ENCODE data around the gene GPSM1. TPM values are rescaled to one million over a fixed set of nuclear protein-coding genes. Genes with fewer than 3 reads are reported as not detected.

Gene GPSM1
- polyA plus RNA-seq, 1 of the 3 experiments (the other 2 are of a cell fraction): 26.7 TPM

DNA sequence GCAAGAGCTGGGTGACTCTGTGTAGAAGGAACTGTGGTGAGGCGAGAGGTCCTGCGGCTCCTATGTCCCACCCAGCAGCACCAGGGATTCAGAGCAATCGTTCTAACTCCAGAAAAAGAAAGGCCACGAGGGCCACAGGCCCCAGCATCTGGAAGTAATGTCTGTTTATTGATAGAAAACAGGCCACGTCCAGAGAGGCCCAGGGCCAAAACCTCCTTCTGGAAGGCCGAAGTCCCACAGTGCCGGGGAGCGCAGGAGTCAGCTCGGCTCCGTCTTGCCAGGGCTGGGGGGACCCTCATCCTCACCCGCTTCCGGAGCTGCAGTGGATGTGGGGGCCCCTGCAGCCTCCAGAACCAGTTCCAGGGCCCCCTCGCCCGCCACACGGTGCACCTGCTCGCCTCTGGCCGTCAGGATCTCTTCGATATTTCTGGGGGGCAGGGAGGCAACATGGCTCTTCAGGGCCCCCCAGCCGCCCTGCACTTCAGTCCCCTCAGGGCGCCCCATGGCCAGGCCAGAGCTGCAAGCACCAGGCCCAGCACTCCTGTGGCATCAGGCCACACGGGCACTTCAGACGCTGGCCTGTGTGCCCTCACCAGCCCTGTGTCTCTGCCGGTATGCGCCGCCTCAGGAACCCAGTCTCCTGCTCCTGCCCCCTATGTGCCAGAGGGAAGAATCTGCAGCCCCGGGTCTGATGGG is 34.6 kb downstream of the GPSM1 start:
- Histone ChIP-seq H3K36me3 (replicated peaks in 1 of 2; ENCODE audit: control insufficient read depth in 1 of 2, insufficient read depth in 2 of 2, low read length in 1 of 2) (peaks cover 0 to 10% of the 10 kb centered on the region in 2 experiments), H3K27ac (ENCODE audit: low read depth in 2 of 2, low read length in 1 of 2) (peak overlapping the region in 1 of 2 experiments; percentile 96; a peak in 3 of 4 replicates), H3K4me1 (ENCODE audit: control insufficient read depth in 1 of 2, insufficient read depth in 2 of 2, low read depth in 1 of 2, low read length in 1 of 2) (peaks cover 0 to 61% of the 10 kb centered on the region in 2 experiments; a peak in 1 of 4 replicates), H3K9me2 (no peaks in the 10 kb centered on the region), H3K4me3 (ENCODE audit: low read depth in 2 of 2, low read length in 1 of 2) (no peak overlapping the region; a peak in 1 of 4 replicates), H3K9me3 (no peaks in the 10 kb centered on the region), H4K20me1 (ENCODE audit: insufficient read depth) (0 out of 2 replicates have a peak, but pooled peaks cover 3% of the 10 kb centered on the region), H3K9ac (peak overlapping the region; percentile 42; the same call in 1 of the 2 replicates), H3K79me2 (ENCODE audit: insufficient read depth) (no peaks in the 10 kb centered on the region), H3K4me2 (peak overlapping the region; percentile 80), H3K27me3 (ENCODE audit: insufficient read depth) (no peaks in the 10 kb centered on the region), H3F3A (replicated peaks; ENCODE audit: insufficient read depth) (no peaks in the 10 kb centered on the region), H2AFZ (ENCODE audit: low read depth) (no peak overlapping the region)
- CTCF ChIA-PET: interaction anchor here (0.6 to 6.8 kb wide), 14 partner anchors 10 to 374 kb away, joined by 3 to 65 read pairs (median 6); partner anchors contain the start of genes CARD9, GPSM1 and SNAPC4
- POLR2A ChIA-PET: interaction anchor here (0.6 to 3.8 kb wide), 4 partner anchors 11 to 36 kb away, joined by 3 to 36 read pairs (median 6); partner anchors contain the start of gene CARD9
- TF ChIP-seq RCOR1 (IDR thresholded peaks at IDR 0.05; ENCODE audit: low read length): no peak
- TF ChIP-seq ELF1 (IDR thresholded peaks at IDR 0.05): no peak
- TF ChIP-seq MXI1 (IDR thresholded peaks at IDR 0.05; ENCODE audit: low read depth, low read length): no peak
- no peak for TF ChIP-seq RXRA (IDR thresholded peaks at IDR 0.05; ENCODE audit: borderline replicate concordance, low read depth)
- TF ChIP-seq EP300 (IDR thresholded peaks at IDR 0.05; ENCODE audit: borderline replicate concordance in 1 of 2, low read depth in 1 of 2, low read length in 1 of 2): peak in 1 of 2 experiments; percentile 12; a peak in 1 of 4 replicates
- TF ChIP-seq MEF2A (IDR thresholded peaks at IDR 0.05; ENCODE audit: borderline replicate concordance, low read depth): no peak
- TF ChIP-seq CHD2 (IDR thresholded peaks at IDR 0.05; ENCODE audit: low read length, partially characterized antibody): peak; percentile 2
- no peak for DNase-seq
- WGBS (ENCODE audit: low lambda C conversion rate): 60% methylated on average over 8 of the region's 26 CpGs

DNA sequence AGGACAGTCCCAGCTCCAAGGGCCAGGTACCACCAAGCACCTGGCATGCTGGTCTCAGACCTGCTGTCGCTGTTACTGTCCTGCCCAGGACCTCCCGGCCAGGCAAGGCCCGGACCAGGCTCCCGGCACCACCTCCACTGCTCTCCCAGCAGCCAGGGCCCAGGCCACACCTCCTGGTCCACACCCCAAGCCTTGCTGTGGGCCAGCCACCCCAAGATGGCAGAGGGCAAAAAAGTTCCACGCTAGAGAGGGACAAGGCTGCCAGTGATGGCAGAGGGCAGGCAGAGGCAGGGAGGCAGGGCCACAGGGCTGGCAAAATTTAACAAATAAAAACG is 35.1 kb downstream of the GPSM1 start:
- no peak for DNase-seq
- Histone ChIP-seq H3K4me3 (ENCODE audit: low read depth in 2 of 2, low read length in 1 of 2) (peak overlapping the region; percentile 43 to 79), H3K9ac (peak overlapping the region; percentile 42; the same call in 1 of the 2 replicates), H3K27me3 (ENCODE audit: insufficient read depth) (no peaks in the 10 kb centered on the region), H2AFZ (ENCODE audit: low read depth) (no peak overlapping the region), H3K79me2 (ENCODE audit: insufficient read depth) (no peaks in the 10 kb centered on the region), H3K4me1 (ENCODE audit: control insufficient read depth in 1 of 2, insufficient read depth in 2 of 2, low read depth in 1 of 2, low read length in 1 of 2) (peaks cover 0 to 61% of the 10 kb centered on the region in 2 experiments; a peak in 1 of 4 replicates), H3F3A (replicated peaks; ENCODE audit: insufficient read depth) (no peaks in the 10 kb centered on the region), H4K20me1 (ENCODE audit: insufficient read depth) (0 out of 2 replicates have a peak, but pooled peaks cover 3% of the 10 kb centered on the region), H3K9me3 (no peaks in the 10 kb centered on the region), H3K36me3 (replicated peaks in 1 of 2; ENCODE audit: control insufficient read depth in 1 of 2, insufficient read depth in 2 of 2, low read length in 1 of 2) (peaks cover 0 to 9% of the 10 kb centered on the region in 2 experiments), H3K9me2 (no peaks in the 10 kb centered on the region), H3K27ac (ENCODE audit: low read depth in 2 of 2, low read length in 1 of 2) (peak overlapping the region; percentile 25 to 96; a peak in 3 of 4 replicates), H3K4me2 (peak overlapping the region; percentile 80)
- 100% methylated on average over 2 of the region's 6 CpGs for WGBS (ENCODE audit: low lambda C conversion rate)
- CTCF ChIA-PET: interaction anchor here (0.9 to 6.8 kb wide), 17 partner anchors 10 to 375 kb away, joined by 3 to 65 read pairs (median 11); partner anchors contain the start of genes CARD9, ENTR1, GPSM1 and PMPCA
- TF ChIP-seq, protein P1, sequence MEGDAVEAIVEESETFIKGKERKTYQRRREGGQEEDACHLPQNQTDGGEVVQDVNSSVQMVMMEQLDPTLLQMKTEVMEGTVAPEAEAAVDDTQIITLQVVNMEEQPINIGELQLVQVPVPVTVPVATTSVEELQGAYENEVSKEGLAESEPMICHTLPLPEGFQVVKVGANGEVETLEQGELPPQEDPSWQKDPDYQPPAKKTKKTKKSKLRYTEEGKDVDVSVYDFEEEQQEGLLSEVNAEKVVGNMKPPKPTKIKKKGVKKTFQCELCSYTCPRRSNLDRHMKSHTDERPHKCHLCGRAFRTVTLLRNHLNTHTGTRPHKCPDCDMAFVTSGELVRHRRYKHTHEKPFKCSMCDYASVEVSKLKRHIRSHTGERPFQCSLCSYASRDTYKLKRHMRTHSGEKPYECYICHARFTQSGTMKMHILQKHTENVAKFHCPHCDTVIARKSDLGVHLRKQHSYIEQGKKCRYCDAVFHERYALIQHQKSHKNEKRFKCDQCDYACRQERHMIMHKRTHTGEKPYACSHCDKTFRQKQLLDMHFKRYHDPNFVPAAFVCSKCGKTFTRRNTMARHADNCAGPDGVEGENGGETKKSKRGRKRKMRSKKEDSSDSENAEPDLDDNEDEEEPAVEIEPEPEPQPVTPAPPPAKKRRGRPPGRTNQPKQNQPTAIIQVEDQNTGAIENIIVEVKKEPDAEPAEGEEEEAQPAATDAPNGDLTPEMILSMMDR (IDR thresholded peaks at IDR 0.05): no peak
- TF ChIP-seq TAF1 (IDR thresholded peaks at IDR 0.05; ENCODE audit: borderline replicate concordance, low read depth, low read length): no peak
- no peak for TF ChIP-seq RCOR1 (IDR thresholded peaks at IDR 0.05; ENCODE audit: low read length)
- TF ChIP-seq MEF2A (IDR thresholded peaks at IDR 0.05; ENCODE audit: borderline replicate concordance, low read depth): no peak
- no peak for TF ChIP-seq CHD2 (IDR thresholded peaks at IDR 0.05; ENCODE audit: low read length, partially characterized antibody)
- no peak for TF ChIP-seq EP300 (IDR thresholded peaks at IDR 0.05; ENCODE audit: borderline replicate concordance in 1 of 2, low read depth in 1 of 2, low read length in 1 of 2)
- TF ChIP-seq ELF1 (IDR thresholded peaks at IDR 0.05): no peak
- no peak for TF ChIP-seq NRF1 (IDR thresholded peaks at IDR 0.05; ENCODE audit: low read depth, low read length)
- POLR2A ChIA-PET: interaction anchor here (0.6 to 3.8 kb wide), 9 partner anchors 10 to 51 kb away, joined by 3 to 36 read pairs (median 5); partner anchors contain the start of genes CARD9, ENTR1 and PMPCA

All from SK-N-SH (cell line).